RWPE2 (cell line): Measurements from ENCODE around the gene VIPR2.

Experiments
- ATAC-seq: fragments of 200-7000 bp; cut with Tn5 transposase; 3 replicates; pipeline ENCODE4 v1.9.1; 2021; ENCODE audit warnings: low read depth
- DNase-seq: peaks from one replicate; pipeline ENCODE4 v3.0.0-alpha.2; 2020; ENCODE audit warnings: low spot score
- H3K27ac ChIP-seq: fragments of 450-650 bp; 2 replicates; pipeline ENCODE4 v1.5.1; 2017; ENCODE audit warnings: mild to moderate bottlenecking; ENCODE audit not compliant: poor library complexity, severe bottlenecking
- H3K27me3 ChIP-seq: fragments of 250-450 bp; sonication (Bioruptor Pico); 2 replicates; pipeline ENCODE4 v1.5.1; 2021; ENCODE audit warnings: mild to moderate bottlenecking, moderate library complexity; ENCODE audit not compliant: insufficient read depth, poor library complexity, severe bottlenecking
- H3K36me3 ChIP-seq: fragments of 250-450 bp; sonication (Bioruptor Pico); 2 replicates; pipeline ENCODE4 v1.5.1; 2020; ENCODE audit warnings: low read depth, mild to moderate bottlenecking, moderate library complexity
- H3K4me1 ChIP-seq: fragments of 250-450 bp; sonication (Bioruptor Pico); 2 replicates; pipeline ENCODE4 v1.5.1; 2021; ENCODE audit warnings: mild to moderate bottlenecking, moderate library complexity; ENCODE audit not compliant: insufficient read depth, poor library complexity, severe bottlenecking
- H3K4me3 ChIP-seq: fragments of 250-450 bp; sonication (Bioruptor Pico); 2 replicates; pipeline ENCODE4 v1.5.1; 2021; ENCODE audit warnings: mild to moderate bottlenecking, moderate library complexity; ENCODE audit not compliant: severe bottlenecking
- H3K9me3 ChIP-seq: fragments of 250-450 bp; sonication (Bioruptor Pico); 2 replicates; pipeline ENCODE4 v1.5.1; 2021; ENCODE audit warnings: mild to moderate bottlenecking, moderate library complexity; ENCODE audit not compliant: severe bottlenecking
- CTCF ChIP-seq: fragments of 450-650 bp; IDR thresholded peaks from one replicate; pipeline ENCODE4 v1.5.1; 2017; ENCODE audit warnings: mild to moderate bottlenecking, moderate library complexity; ENCODE audit not compliant: poor library complexity, severe bottlenecking

VIPR2 gene

DNA sequence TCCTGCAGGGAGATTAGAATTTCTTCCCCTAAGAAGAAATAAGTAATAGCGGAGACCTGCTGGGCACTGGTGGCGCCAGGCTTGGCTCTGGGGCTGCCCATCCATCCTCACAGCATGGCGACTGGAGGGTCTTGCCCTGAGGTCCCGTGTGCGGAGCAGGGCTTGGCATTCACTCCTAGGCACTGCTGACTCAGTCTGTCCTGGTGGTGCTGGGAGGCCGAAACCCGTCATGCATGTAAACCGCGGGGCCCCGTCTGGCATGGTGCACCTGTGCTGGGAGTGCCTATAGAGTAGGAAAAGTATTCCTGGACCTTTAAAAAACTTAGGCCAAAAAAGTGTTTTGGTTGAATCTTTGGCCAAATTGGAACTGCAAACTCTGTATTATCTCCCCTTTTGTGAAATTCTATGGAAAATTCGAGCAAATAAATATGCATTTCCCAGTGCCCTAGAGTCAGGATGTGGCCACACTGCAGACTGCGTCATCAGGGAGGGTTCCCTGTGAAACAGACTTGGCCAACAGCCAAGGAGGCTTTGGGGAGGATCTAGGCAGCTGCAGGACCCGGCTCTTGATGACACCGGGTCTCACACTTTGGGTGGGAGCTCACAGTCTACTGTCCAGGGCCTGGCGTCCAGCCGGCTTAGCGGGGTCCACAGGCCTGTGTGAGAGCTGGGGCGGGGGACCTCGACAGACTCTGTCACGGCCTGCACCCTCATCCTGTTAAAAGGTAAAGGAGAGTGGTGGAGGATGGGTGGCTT lies 122.3 kb downstream of the VIPR2 start:
- Histone ChIP-seq H3K9me3 (peaks cover 4% of the 10 kb centered on the region), H3K36me3 (no peaks in the 10 kb centered on the region), H3K4me1 (peaks cover 4% of the 10 kb centered on the region), H3K4me3 (no peak overlapping the region), H3K27ac (no peak overlapping the region), H3K27me3 (no peaks in the 10 kb centered on the region)
- ATAC-seq (peak; percentile 58; the same call in 2 of the 3 replicates), DNase-seq (no peak)
- TF ChIP-seq CTCF, result no peak

DNA sequence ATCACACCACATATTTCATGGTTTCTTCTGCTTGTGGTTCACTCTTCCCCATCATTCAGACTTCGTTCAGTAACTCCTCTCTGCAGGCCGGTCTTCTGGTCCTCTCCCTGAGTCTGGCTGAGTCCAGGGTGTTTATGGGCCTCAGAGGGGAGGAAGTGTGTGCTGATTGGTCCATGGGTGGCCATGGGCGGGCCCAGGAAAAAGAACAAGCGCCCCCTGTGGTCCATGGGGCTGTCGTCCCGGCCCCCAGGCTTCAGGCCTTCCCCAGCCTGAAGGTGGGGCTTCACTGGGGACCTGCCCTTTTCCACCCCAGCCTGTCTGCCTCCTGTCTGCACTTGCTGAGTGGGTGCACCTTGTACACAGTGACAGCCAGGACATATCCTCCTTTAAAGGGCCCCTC lies 123.7 kb downstream of the VIPR2 start:
- no peak for DNase-seq
- peaks cover 4% of the 10 kb centered on the region for H3K9me3 ChIP-seq
- ATAC-seq, result no peak

DNA sequence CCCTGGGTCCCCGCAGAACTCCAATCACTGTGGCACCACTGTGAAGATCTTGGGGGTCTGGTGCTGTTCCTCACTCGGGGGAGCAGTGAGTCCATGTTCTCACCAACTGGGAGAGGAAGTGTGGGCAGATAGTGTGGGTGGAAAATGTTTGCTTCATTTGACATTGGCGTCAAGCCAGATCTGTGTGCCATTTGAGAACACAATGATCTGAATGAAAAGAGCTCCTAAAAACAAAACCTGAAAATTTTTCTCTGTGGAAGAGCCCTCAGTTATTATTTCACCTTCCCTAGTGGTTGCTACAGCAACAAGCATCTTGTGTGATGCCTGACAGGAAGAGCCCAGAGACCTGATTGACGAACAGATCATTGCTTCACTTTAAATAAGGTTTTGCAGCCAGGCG lies 125.6 kb downstream of the VIPR2 start:
- Histone ChIP-seq H3K4me3 (no peak overlapping the region), H3K27me3 (no peaks in the 10 kb centered on the region), H3K36me3 (no peaks in the 10 kb centered on the region), H3K4me1 (no peaks in the 10 kb centered on the region), H3K9me3 (peaks cover 4% of the 10 kb centered on the region), H3K27ac (no peak overlapping the region)
- DNase-seq (no peak), ATAC-seq (no peak)
- no peak for TF ChIP-seq CTCF

More for the DNA sequence above, 123.7 kb downstream of the VIPR2 start:
- Histone ChIP-seq H3K36me3 (no peaks in the 10 kb centered on the region), H3K4me3 (no peak overlapping the region), H3K27me3 (no peaks in the 10 kb centered on the region), H3K4me1 (no peaks in the 10 kb centered on the region), H3K27ac (no peak overlapping the region)
- TF ChIP-seq CTCF, result no peak

- Histone ChIP-seq H3K27me3 (no peaks in the 10 kb centered on the region), H3K9me3 (peaks cover 4% of the 10 kb centered on the region), H3K36me3 (no peaks in the 10 kb centered on the region), H3K27ac (no peak overlapping the region), H3K4me1 (no peaks in the 10 kb centered on the region), H3K4me3 (no peak overlapping the region)
- no peak for TF ChIP-seq CTCF
- no peak for ATAC-seq
- DNase-seq, result no peak
These were observed 126.9 kb downstream of the VIPR2 start for GRCh38 chr7:159017741-159018140.

DNA sequence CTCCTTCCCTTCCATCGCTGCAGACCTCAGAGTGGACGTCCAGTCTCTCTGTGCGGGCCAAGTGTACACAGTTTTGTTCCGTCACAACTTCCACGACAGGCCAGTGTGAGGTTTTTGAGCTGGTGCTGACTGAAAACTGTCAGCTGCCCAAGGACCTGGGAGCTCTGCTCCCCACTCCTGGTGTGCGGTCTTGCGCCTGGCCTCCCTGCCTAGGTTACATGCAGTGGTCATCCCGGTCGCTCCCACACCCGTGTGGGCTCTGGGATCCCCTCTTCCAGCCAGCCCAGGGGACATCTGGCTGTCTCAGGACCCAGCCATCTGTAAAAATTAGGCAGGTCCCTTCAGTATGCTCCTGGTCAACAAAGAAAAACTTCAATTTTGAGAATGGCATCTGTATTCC lies 127.5 kb downstream of the VIPR2 start:
- H3K36me3 ChIP-seq, result no peaks in the 10 kb centered on the region
- H3K27ac ChIP-seq, result no peak overlapping the region
- ATAC-seq, result no peak
- no peak for TF ChIP-seq CTCF
- no peak overlapping the region for H3K4me3 ChIP-seq
- no peaks in the 10 kb centered on the region for H3K27me3 ChIP-seq
- peaks cover 4% of the 10 kb centered on the region for H3K9me3 ChIP-seq
- H3K4me1 ChIP-seq, result no peaks in the 10 kb centered on the region
- DNase-seq, result no peak
